WTC11 (cell line): ENCODE data around the gene STAM2.

Experiments
- CTCF ChIP-seq: fragments of 200-600 bp; IDR thresholded peaks from 2 replicates; pipeline ENCODE4 v1.8.0; 2022; ENCODE audit warnings: antibody characterized with exemption
- IRF2 ChIP-seq: sonication (generic); formaldehyde crosslinking; IDR thresholded peaks from 2 replicates; pipeline ENCODE4 v1.8.0; 2022; ENCODE audit warnings: low read depth, missing genetic modification reagents, borderline replicate concordance
- TP53 ChIP-seq: sonication (generic); formaldehyde crosslinking; IDR thresholded peaks from 2 replicates; pipeline ENCODE4 v1.8.1; 2023; ENCODE audit warnings: mild to moderate bottlenecking, missing genetic modification reagents
- ZNF232 ChIP-seq: sonication (generic); formaldehyde crosslinking; IDR thresholded peaks from 2 replicates; pipeline ENCODE4 v1.8.0; 2022; ENCODE audit warnings: mild to moderate bottlenecking, missing genetic modification reagents
- TF ChIP-seq, protein P1 (sequence below): sonication (generic); formaldehyde crosslinking; conservative IDR thresholded peaks from 2 replicates; pipeline ENCODE4 v1.8.1; 2022; ENCODE audit warnings: mild to moderate bottlenecking, missing genetic modification reagents

DNA sequence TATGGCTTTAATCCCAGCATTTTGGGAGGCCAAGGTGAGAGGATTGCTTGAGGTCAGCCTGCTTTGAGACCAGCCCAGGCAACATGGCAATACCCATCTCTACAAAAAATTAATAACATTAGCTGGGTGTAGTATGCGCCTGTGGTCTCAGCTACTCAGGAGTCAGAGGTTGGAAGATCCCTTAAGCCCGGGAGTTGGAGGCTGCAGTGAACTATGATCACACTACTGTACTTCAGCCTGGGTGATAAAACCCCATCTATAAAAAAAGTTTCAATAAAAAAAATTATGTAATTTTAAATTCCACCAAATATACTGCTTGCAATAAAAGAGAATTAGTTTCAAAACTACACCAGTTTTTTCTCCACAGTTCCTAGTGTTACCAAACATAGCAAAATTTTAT lies 53.4 kb downstream of the STAM2 start:
- TF ChIP-seq CTCF = no peak
- TF ChIP-seq ZNF232 (CRISPR knock-in tag) = no peak
- no peak for TF ChIP-seq IRF2 (CRISPR knock-in tag)
- TF ChIP-seq, protein P1, sequence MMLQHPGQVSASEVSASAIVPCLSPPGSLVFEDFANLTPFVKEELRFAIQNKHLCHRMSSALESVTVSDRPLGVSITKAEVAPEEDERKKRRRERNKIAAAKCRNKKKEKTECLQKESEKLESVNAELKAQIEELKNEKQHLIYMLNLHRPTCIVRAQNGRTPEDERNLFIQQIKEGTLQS = no peak
- TF ChIP-seq TP53 (CRISPR knock-in tag) = no peak
